OCI-LY1 (cell line): ENCODE results near the gene PSMD1.

Experiments used
- H2AFZ ChIP-seq: fragments of 200-600 bp; sonication (generic), shearing (Covaris generic); 2 replicates; pipeline ENCODE4 v1.6.0; 2014; ENCODE audit warnings: antibody characterized with exemption, mild to moderate bottlenecking, low read length
- H3F3A ChIP-seq: fragments of 200-600 bp; sonication (generic), shearing (Covaris generic); 2 replicates; pipeline ENCODE4 v1.6.0; 2014; ENCODE audit warnings: mild to moderate bottlenecking, antibody characterized with exemption, low read length, moderate library complexity; ENCODE audit not compliant: insufficient read depth
- H3K27ac ChIP-seq: fragments of 200-600 bp; sonication (generic); 2 replicates; pipeline ENCODE4 v1.5.1; 2014; ENCODE audit warnings: low read length, mixed run types, mild to moderate bottlenecking, low read depth; ENCODE audit not compliant: poor library complexity, severe bottlenecking
- H3K27me3 ChIP-seq: fragments of 200-600 bp; sonication (generic); 2 replicates; pipeline ENCODE4 v1.6.0; 2014; ENCODE audit warnings: antibody characterized with exemption, mild to moderate bottlenecking, low read length, moderate library complexity; ENCODE audit not compliant: insufficient read depth
- H3K36me3 ChIP-seq: fragments of 200-600 bp; sonication (generic); 2 replicates; pipeline ENCODE4 v1.6.1; 2014; ENCODE audit warnings: mild to moderate bottlenecking, antibody characterized with exemption, low read length, moderate library complexity, mixed read lengths; ENCODE audit not compliant: insufficient read depth
- H3K4me1 ChIP-seq: fragments of 200-600 bp; sonication (generic); 2 replicates; pipeline ENCODE4 v1.5.1; 2014; ENCODE audit warnings: mild to moderate bottlenecking, low read length, moderate library complexity; ENCODE audit not compliant: insufficient read depth, severe bottlenecking
- H3K4me2 ChIP-seq: fragments of 200-600 bp; sonication (generic), shearing (Covaris generic); 2 replicates; pipeline ENCODE4 v1.6.1; 2014; ENCODE audit warnings: low read length
- H3K4me3 ChIP-seq: fragments of 200-600 bp; sonication (generic); 2 replicates; pipeline ENCODE4 v1.5.1; 2014; ENCODE audit warnings: low read length, low read depth, mild to moderate bottlenecking, mixed read lengths; ENCODE audit not compliant: poor library complexity, severe bottlenecking
- H3K79me2 ChIP-seq: fragments of 200-600 bp; shearing (Covaris generic); 2 replicates; pipeline ENCODE4 v1.6.1; 2016; ENCODE audit warnings: mixed run types, low read length, mixed read lengths; ENCODE audit not compliant: insufficient read depth
- H3K9ac ChIP-seq: fragments of 200-600 bp; sonication (generic), shearing (Covaris generic); 2 replicates; pipeline ENCODE4 v1.6.1; 2014; ENCODE audit warnings: mild to moderate bottlenecking, low read length, mixed read lengths
- H3K9me2 ChIP-seq: fragments of 200-600 bp; sonication (generic), shearing (Covaris generic); 2 replicates; pipeline ENCODE4 v1.6.1; 2014; ENCODE audit warnings: low read depth, mild to moderate bottlenecking, low read length, mixed read lengths
- H3K9me3 ChIP-seq: fragments of 200-600 bp; shearing (Covaris generic); 2 replicates; pipeline ENCODE4 v1.6.1; 2014; ENCODE audit warnings: low read length, mixed read lengths
- H4K20me1 ChIP-seq: fragments of 200-600 bp; sonication (generic), shearing (Covaris generic); 2 replicates; pipeline ENCODE4 v1.6.0; 2016; ENCODE audit warnings: mild to moderate bottlenecking, low read length; ENCODE audit not compliant: insufficient read depth
- CTCF ChIP-seq: fragments of 200-600 bp; sonication (generic), shearing (Covaris generic); IDR thresholded peaks from 2 replicates; pipeline ENCODE4 v1.5.1; 2017; ENCODE audit warnings: mild to moderate bottlenecking, antibody characterized with exemption, low read length, moderate library complexity, mixed read lengths
- EZH2 ChIP-seq: fragments of 200-600 bp; sonication (generic), shearing (Covaris generic); IDR thresholded peaks from 2 replicates; pipeline ENCODE4 v1.8.0; 2017; ENCODE audit warnings: borderline replicate concordance, mixed run types, mild to moderate bottlenecking, antibody characterized with exemption, low read length, moderate library complexity, mixed read lengths

Gene PSMD1

GRCh38 chr2:231198291-231199173 is 141.9 kb downstream of the PSMD1 start, which contains the start of gene ARMC9:
TSS of gene ARMC9 (plus strand) at chr2:231198631. CDS start at chr2:231206239, 7,608 bp downstream.
- H3K9me2 ChIP-seq = no peaks in the 10 kb centered on the region
- H3K27ac ChIP-seq = no peak within 1 kb of the TSS
- peak within 1 kb of the TSS; percentile 85 for H3K9ac ChIP-seq
- H3K4me1 ChIP-seq = peaks cover 13% of the 10 kb centered on the region
- H3K4me2 ChIP-seq = peak within 1 kb of the TSS; percentile 98
- H2AFZ ChIP-seq = peak within 1 kb of the TSS; percentile 96
- peaks cover 5% of the 10 kb centered on the region; the same call in 1 of the 2 replicates for H3K9me3 ChIP-seq
- H4K20me1 ChIP-seq = no peaks in the 10 kb centered on the region
- no peaks in the 10 kb centered on the region for H3K79me2 ChIP-seq
- H3K27me3 ChIP-seq = peaks cover 10% of the 10 kb centered on the region; the same call in 1 of the 2 replicates
- TF ChIP-seq CTCF (no peak), EZH2 (no peak)
- H3K4me3 ChIP-seq = peak within 1 kb of the TSS; percentile 95
- H3K36me3 ChIP-seq = no peaks in the 10 kb centered on the region; the same call in 1 of the 2 replicates
- no peaks in the 10 kb centered on the region for H3F3A ChIP-seq

- Histone ChIP-seq H3F3A (no peaks in the 10 kb centered on the region), H3K36me3 (no peaks in the 10 kb centered on the region; the same call in 1 of the 2 replicates), H3K9me3 (peaks cover 5% of the 10 kb centered on the region; the same call in 1 of the 2 replicates), H4K20me1 (no peaks in the 10 kb centered on the region), H3K4me1 (peaks cover 13% of the 10 kb centered on the region), H3K9me2 (no peaks in the 10 kb centered on the region), H3K27me3 (peaks cover 10% of the 10 kb centered on the region; the same call in 1 of the 2 replicates), H3K9ac (peak overlapping the region; percentile 85), H3K27ac (no peak overlapping the region), H3K4me2 (peak overlapping the region; percentile 98), H3K79me2 (no peaks in the 10 kb centered on the region), H3K4me3 (peak overlapping the region; percentile 95), H2AFZ (peak overlapping the region; percentile 92)
- TF ChIP-seq EZH2 = no peak
- TF ChIP-seq CTCF = no peak
Measured at GRCh38 chr2:231199219-231199618, 142.6 kb downstream of the PSMD1 start.

GRCh38 chr2:231200805-231201474 is 144.3 kb downstream of the PSMD1 start:
- Histone ChIP-seq H3K9me3 (peaks cover 5% of the 10 kb centered on the region; the same call in 1 of the 2 replicates), H3K27ac (no peak overlapping the region), H3K4me2 (no peak overlapping the region), H3K4me3 (no peak overlapping the region), H2AFZ (no peak overlapping the region), H3K36me3 (no peaks in the 10 kb centered on the region; the same call in 1 of the 2 replicates), H3K9ac (no peak overlapping the region), H3K27me3 (peaks cover 8% of the 10 kb centered on the region; the same call in 1 of the 2 replicates), H3K4me1 (peaks cover 13% of the 10 kb centered on the region), H3K79me2 (no peaks in the 10 kb centered on the region), H3F3A (no peaks in the 10 kb centered on the region), H3K9me2 (no peaks in the 10 kb centered on the region), H4K20me1 (no peaks in the 10 kb centered on the region)
- TF ChIP-seq CTCF (no peak), EZH2 (no peak)
